ENCODE results near the gene C1QTNF1. TPM values are rescaled to one million over a fixed set of nuclear protein-coding genes. Genes with fewer than 3 reads are reported as not detected.

C1QTNF1 gene
- total RNA-seq, 2 experiments from 2014 or later: not detected

DNA sequence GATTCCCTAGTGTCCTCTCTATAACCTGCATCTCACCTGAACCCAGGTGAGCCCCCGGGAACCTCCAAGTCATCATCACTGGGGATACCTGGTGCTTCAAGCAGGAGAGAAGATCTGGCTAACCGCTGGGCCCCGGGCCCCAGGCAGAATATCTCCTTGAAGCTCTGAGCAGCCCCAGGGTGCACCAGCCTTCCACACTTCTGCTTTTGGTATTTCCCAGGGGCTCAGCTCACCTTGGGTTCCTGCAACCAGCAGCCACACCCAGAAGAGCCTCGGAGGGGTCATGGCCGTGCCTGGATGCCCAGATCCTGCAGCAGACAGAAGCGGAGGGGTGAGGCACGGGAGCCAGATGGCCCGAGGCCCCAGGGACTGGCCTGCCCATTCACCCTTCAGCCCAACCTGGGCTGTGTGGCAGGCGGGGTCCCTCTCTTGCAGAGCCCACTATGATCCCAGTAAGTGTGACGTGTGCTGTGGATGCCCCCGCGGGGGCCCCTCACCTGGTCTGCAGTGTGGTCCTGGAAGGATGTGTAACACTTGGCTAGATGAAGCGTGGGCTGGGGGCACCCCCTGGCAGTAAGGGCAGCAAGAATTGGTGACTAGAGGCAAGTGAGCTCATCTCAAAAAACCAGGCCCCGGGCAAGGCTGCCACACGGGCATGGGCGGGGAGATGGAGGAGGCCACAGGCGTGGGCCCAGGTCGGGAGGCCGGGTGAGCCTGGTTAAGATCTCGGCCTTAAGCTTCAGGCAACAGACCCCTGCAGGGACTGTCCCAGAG, 46.9 kb upstream of the C1QTNF1 start:
- Histone ChIP-seq H3K27ac (ENCODE audit: low read depth in 1 of 2, low read length in 2 of 2) (no peak overlapping the region), H3K36me3 (ENCODE audit: insufficient read depth, low read length) (peaks cover 15% of the 10 kb centered on the region), H3K9me3 (ENCODE audit: control insufficient read depth in 1 of 2, insufficient read depth in 1 of 2, low read length in 2 of 2) (peaks cover 0 to 5% of the 10 kb centered on the region in 2 experiments), H3K4me1 (ENCODE audit: insufficient read depth, low read length) (peaks cover 51% of the 10 kb centered on the region), H3K4me3 (ENCODE audit: low read length) (no peak overlapping the region), H3K27me3 (ENCODE audit: control insufficient read depth in 1 of 2, insufficient read depth in 2 of 2, low read length in 2 of 2) (no peaks in the 10 kb centered on the region)
- Mint-ChIP-seq H3K27ac (peak overlapping the region; percentile 20), H3K4me1 (ENCODE audit: low read depth) (peaks cover 13% of the 10 kb centered on the region), H3K36me3 (ENCODE audit: low read depth) (peaks cover 17% of the 10 kb centered on the region), H3K27me3 (no peaks in the 10 kb centered on the region), H3K9me3 (no peaks in the 10 kb centered on the region), H3K4me3 (peak overlapping the region; percentile 68)
- ChIA-PET POLR2A (no interaction called here), CTCF (no interaction called here)
- TF ChIP-seq, protein P1, sequence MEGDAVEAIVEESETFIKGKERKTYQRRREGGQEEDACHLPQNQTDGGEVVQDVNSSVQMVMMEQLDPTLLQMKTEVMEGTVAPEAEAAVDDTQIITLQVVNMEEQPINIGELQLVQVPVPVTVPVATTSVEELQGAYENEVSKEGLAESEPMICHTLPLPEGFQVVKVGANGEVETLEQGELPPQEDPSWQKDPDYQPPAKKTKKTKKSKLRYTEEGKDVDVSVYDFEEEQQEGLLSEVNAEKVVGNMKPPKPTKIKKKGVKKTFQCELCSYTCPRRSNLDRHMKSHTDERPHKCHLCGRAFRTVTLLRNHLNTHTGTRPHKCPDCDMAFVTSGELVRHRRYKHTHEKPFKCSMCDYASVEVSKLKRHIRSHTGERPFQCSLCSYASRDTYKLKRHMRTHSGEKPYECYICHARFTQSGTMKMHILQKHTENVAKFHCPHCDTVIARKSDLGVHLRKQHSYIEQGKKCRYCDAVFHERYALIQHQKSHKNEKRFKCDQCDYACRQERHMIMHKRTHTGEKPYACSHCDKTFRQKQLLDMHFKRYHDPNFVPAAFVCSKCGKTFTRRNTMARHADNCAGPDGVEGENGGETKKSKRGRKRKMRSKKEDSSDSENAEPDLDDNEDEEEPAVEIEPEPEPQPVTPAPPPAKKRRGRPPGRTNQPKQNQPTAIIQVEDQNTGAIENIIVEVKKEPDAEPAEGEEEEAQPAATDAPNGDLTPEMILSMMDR (IDR thresholded peaks at IDR 0.05): no peak
- DNase-seq (no peak), ATAC-seq (ENCODE audit: poor library complexity) (no peak)
- intact Hi-C loops (cut with DNase I, micrococcal nuclease): no loop called here

DNA sequence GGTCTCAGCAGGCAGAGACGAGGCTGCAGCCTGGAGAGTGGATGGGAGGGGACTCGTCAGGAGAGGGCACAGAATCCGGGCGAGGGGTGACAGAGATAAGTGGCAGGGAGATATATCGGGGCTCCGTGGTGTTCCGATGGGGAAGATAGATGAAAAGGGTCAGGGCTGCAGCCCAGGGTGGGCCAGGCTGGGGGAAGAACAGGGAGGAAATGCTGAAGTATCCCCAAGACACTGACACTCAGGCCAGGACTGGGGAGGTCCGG, 46.4 kb upstream of the C1QTNF1 start:
- peak overlapping the region; percentile 68 for H3K4me3 Mint-ChIP-seq
- H3K36me3 Mint-ChIP-seq (ENCODE audit: low read depth): peaks cover 17% of the 10 kb centered on the region
- POLR2A ChIA-PET: no interaction called here
- Histone ChIP-seq H3K4me1 (ENCODE audit: insufficient read depth, low read length) (peaks cover 51% of the 10 kb centered on the region), H3K4me3 (ENCODE audit: low read length) (no peak overlapping the region), H3K27ac (ENCODE audit: low read depth in 1 of 2, low read length in 2 of 2) (no peak overlapping the region), H3K36me3 (ENCODE audit: insufficient read depth, low read length) (peaks cover 12% of the 10 kb centered on the region), H3K27me3 (ENCODE audit: control insufficient read depth in 1 of 2, insufficient read depth in 2 of 2, low read length in 2 of 2) (no peaks in the 10 kb centered on the region), H3K9me3 (ENCODE audit: control insufficient read depth in 1 of 2, insufficient read depth in 1 of 2, low read length in 2 of 2) (peaks cover 0 to under 1% of the 10 kb centered on the region in 2 experiments)
- intact Hi-C loops (cut with DNase I, micrococcal nuclease): no loop called here
- DNase-seq: no peak
- no peaks in the 10 kb centered on the region for H3K27me3 Mint-ChIP-seq
- peaks cover 13% of the 10 kb centered on the region for H3K4me1 Mint-ChIP-seq (ENCODE audit: low read depth)
- H3K9me3 Mint-ChIP-seq: no peaks in the 10 kb centered on the region
- H3K27ac Mint-ChIP-seq: peak overlapping the region; percentile 20
- TF ChIP-seq, protein P1 (IDR thresholded peaks at IDR 0.05): no peak
- no peak for ATAC-seq (ENCODE audit: poor library complexity)
- CTCF ChIA-PET: no interaction called here

DNA sequence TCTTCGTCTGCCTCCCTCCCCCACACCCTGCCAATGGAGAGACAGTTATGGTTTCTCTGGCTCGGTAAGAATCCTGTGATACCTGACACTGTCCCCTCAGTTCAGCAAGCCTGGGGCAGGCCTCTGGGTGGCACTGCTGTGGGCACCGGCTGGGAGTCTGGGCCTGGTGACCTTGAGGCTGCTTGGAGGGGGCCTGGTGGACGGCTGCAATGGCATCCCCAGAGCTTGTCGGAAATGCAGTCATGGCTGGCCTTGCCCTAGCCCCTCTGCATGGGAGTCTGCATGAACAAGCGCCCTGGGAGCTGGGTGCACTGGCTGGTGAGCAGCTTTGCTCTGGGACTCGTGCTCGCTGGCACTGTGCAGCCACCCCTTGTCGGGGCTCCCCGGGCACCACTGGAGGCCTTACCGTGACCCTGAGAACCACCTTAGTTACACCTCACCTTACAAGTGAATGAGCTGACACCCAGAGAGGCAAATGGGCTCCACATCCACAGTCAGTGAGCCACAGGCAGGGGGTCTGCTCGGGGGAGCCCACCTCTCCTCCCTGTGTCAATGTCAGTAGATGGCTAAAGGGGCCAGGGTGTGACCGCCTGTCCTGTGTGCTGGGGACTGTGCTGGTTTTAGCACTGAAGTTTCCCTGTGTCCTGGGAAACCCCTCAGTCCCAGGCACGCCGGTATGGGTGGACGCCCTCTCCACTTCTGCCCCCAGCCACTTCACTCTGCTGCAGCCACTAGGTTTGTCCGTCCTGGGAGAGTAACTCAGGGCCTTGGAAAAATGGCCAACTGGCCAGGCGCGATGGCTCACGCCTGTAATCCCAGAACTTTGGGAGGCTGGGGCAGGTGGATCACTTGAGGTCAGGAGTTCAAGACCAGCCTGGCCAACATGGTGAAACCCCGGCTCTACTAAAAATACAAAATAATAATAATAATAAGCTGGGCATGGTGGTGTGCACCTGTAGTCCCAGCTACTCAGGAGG, 45.7 kb upstream of the C1QTNF1 start:
- ATAC-seq (ENCODE audit: poor library complexity): no peak
- Histone ChIP-seq H3K9me3 (ENCODE audit: control insufficient read depth in 1 of 2, insufficient read depth in 1 of 2, low read length in 2 of 2) (no peaks in the 10 kb centered on the region), H3K4me1 (ENCODE audit: insufficient read depth, low read length) (peaks cover 51% of the 10 kb centered on the region), H3K4me3 (ENCODE audit: low read length) (peak overlapping the region; percentile 59), H3K36me3 (ENCODE audit: insufficient read depth, low read length) (peaks cover 12% of the 10 kb centered on the region), H3K27ac (ENCODE audit: low read depth in 1 of 2, low read length in 2 of 2) (no peak overlapping the region), H3K27me3 (ENCODE audit: control insufficient read depth in 1 of 2, insufficient read depth in 2 of 2, low read length in 2 of 2) (no peaks in the 10 kb centered on the region)
- Mint-ChIP-seq H3K27ac (peak overlapping the region; percentile 20), H3K27me3 (no peaks in the 10 kb centered on the region), H3K36me3 (ENCODE audit: low read depth) (peaks cover 17% of the 10 kb centered on the region), H3K4me1 (ENCODE audit: low read depth) (peaks cover 13% of the 10 kb centered on the region), H3K4me3 (peak overlapping the region; percentile 80), H3K9me3 (no peaks in the 10 kb centered on the region)
- ChIA-PET CTCF (no interaction called here), POLR2A (no interaction called here)
- DNase-seq: peak in 1 of 14 experiments; percentile 12
- TF ChIP-seq, protein P1 (IDR thresholded peaks at IDR 0.05): no peak
- intact Hi-C loops (cut with DNase I, micrococcal nuclease): no loop called here

Data from CD4-positive, alpha-beta T cell (primary cell).